Measurements from ENCODE around the gene RASA4B. TPM values are rescaled to one million over a fixed set of nuclear protein-coding genes. Genes with fewer than 3 reads are reported as not detected.
"Not testable (repeated sequence)": the region's sequence is repeated elsewhere in the genome, so short reads cannot be mapped to it uniquely, and the experiment has no call there.

The RASA4B gene
- polyA plus RNA-seq, 1 donor (not counting 4 experiments of a cell fraction or from before 2014, with no cell fraction given), result 0.49 TPM

- H3K79me2 ChIP-seq (ENCODE audit: control insufficient read depth, insufficient read depth, low read length); H3K4me2 ChIP-seq (ENCODE audit: control insufficient read depth, extremely low read depth, insufficient read depth, low read depth, low read length); dilution Hi-C loops (cut with MboI; ENCODE audit: extremely low pct_ligation_motif_present, low sequenced_read_pairs); H3K4me3 ChIP-seq (ENCODE audit: control insufficient read depth in 2 of 3, extremely low read depth in 1 of 3, insufficient read depth in 2 of 3, low read depth in 1 of 3, low read length in 3 of 3); H2AFZ ChIP-seq (ENCODE audit: control insufficient read depth, low read length); H3K9me1 ChIP-seq (ENCODE audit: control insufficient read depth, extremely low read depth, insufficient read depth, low read length); H4K20me1 ChIP-seq (ENCODE audit: control insufficient read depth, extremely low read depth, insufficient read depth, low read length); FAIRE-seq; H3K36me3 ChIP-seq (ENCODE audit: control insufficient read depth in 2 of 2, extremely low read depth in 1 of 2, insufficient read depth in 2 of 2, low read length in 2 of 2); H3K4me1 ChIP-seq (ENCODE audit: control insufficient read depth, extremely low read depth, insufficient read depth, low read length); H3K27me3 ChIP-seq (ENCODE audit: control insufficient read depth, extremely low read depth, insufficient read depth, low read length); H3K9me3 ChIP-seq (ENCODE audit: control insufficient read depth, low read depth, low read length); H3K9ac ChIP-seq (ENCODE audit: control insufficient read depth, extremely low read depth, insufficient read depth, low read length); DNase-seq (ENCODE audit: low read depth, low spot score); H3K27ac ChIP-seq (ENCODE audit: control insufficient read depth, insufficient read depth, low read length): not testable (repeated sequence)
Measured at GRCh38 chr7:102474116-102474515, 43.5 kb downstream of the RASA4B start.

GRCh38 chr7:102473271-102473991 is 44.1 kb downstream of the RASA4B start:
- Histone ChIP-seq H3K4me1 (ENCODE audit: control insufficient read depth, extremely low read depth, insufficient read depth, low read length) (no peaks in the 10 kb centered on the region), H3K9me1 (ENCODE audit: control insufficient read depth, extremely low read depth, insufficient read depth, low read length) (no peaks in the 10 kb centered on the region), H3K4me2 (ENCODE audit: control insufficient read depth, extremely low read depth, insufficient read depth, low read depth, low read length) (no peak overlapping the region), H3K36me3 (ENCODE audit: control insufficient read depth in 2 of 2, extremely low read depth in 1 of 2, insufficient read depth in 2 of 2, low read length in 2 of 2) (peaks cover 6 to 8% of the 10 kb centered on the region in 2 experiments), H3K27ac (ENCODE audit: control insufficient read depth, insufficient read depth, low read length) (no peak overlapping the region), H3K79me2 (ENCODE audit: control insufficient read depth, insufficient read depth, low read length) (peaks cover 2% of the 10 kb centered on the region), H3K9ac (ENCODE audit: control insufficient read depth, extremely low read depth, insufficient read depth, low read length) (no peak overlapping the region), H2AFZ (ENCODE audit: control insufficient read depth, low read length) (no peak overlapping the region), H3K27me3 (ENCODE audit: control insufficient read depth, extremely low read depth, insufficient read depth, low read length) (no peaks in the 10 kb centered on the region), H3K9me3 (ENCODE audit: control insufficient read depth, low read depth, low read length) (no peaks in the 10 kb centered on the region), H3K4me3 (ENCODE audit: control insufficient read depth in 2 of 3, extremely low read depth in 1 of 3, insufficient read depth in 2 of 3, low read depth in 1 of 3, low read length in 3 of 3) (no peak overlapping the region), H4K20me1 (ENCODE audit: control insufficient read depth, extremely low read depth, insufficient read depth, low read length) (no peaks in the 10 kb centered on the region)
- dilution Hi-C loops (cut with MboI; ENCODE audit: extremely low pct_ligation_motif_present, low sequenced_read_pairs), result no loop called here
- FAIRE-seq (no peak), DNase-seq (ENCODE audit: low read depth, low spot score) (no peak)
- TF ChIP-seq, protein P1, sequence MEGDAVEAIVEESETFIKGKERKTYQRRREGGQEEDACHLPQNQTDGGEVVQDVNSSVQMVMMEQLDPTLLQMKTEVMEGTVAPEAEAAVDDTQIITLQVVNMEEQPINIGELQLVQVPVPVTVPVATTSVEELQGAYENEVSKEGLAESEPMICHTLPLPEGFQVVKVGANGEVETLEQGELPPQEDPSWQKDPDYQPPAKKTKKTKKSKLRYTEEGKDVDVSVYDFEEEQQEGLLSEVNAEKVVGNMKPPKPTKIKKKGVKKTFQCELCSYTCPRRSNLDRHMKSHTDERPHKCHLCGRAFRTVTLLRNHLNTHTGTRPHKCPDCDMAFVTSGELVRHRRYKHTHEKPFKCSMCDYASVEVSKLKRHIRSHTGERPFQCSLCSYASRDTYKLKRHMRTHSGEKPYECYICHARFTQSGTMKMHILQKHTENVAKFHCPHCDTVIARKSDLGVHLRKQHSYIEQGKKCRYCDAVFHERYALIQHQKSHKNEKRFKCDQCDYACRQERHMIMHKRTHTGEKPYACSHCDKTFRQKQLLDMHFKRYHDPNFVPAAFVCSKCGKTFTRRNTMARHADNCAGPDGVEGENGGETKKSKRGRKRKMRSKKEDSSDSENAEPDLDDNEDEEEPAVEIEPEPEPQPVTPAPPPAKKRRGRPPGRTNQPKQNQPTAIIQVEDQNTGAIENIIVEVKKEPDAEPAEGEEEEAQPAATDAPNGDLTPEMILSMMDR (optimal IDR thresholded peaks at IDR 0.05 in 1 of 3, IDR thresholded peaks at IDR 0.05 in 1 of 3, conservative IDR thresholded peaks at IDR 0.05 in 1 of 3; ENCODE audit: extremely low read depth in 1 of 3, insufficient read depth in 2 of 3, low read length in 3 of 3), result no peak
- TF ChIP-seq EZH2 (IDR thresholded peaks at IDR 0.05; ENCODE audit: low read length), result no peak
